ENCODE results near the gene CYBC1. TPM values are rescaled to one million over a fixed set of nuclear protein-coding genes. Genes with fewer than 3 reads are reported as not detected.

Gene CYBC1
- total and polyA plus RNA-seq, 9 of the 15 experiments (the other 6 are each of a cell fraction or from before 2014, with no cell fraction given) = 1.3 to 71.8 (median 49.9) TPM

DNA sequence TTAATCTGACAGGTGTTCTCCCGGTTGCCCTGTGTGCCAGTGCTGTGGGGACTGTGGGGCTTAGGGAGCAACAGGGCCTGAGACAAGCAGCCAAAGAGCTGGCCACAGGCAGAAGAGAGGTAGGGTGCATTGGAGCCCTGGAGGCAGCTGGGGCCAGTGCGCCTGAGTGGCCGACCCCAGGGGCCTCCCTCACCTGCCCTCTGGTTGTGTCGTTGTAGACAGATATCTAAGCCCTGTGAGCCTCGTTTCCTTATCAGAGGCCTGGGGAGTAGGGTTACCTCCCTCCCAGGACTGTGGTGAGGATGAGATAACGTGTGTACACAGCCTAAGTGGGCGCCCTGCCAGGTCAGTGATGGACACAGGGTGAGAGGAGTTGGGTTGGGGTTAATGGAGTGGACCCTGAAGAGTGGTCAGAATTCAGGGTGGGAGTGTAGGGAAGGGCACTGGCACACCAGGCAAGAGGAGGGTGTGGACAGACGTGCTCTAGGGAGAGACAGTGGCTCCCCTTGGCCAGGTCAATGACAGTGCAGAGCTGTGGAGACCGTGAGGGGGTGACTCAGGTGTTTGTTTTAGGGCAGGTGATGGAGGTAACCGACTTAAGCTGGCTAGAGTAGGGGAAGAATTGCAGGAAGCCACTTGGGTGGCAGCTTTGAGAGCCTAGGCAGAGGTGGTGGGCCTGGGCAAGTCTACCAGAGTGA lies 11.4 kb upstream of the CYBC1 start (continued):
- TF ChIP-seq USF1 (CRISPR knock-in tag; IDR thresholded peaks at IDR 0.05) (no peak), GMEB1 (CRISPR knock-in tag; IDR thresholded peaks at IDR 0.05) (no peak), ZNF121 (CRISPR knock-in tag; conservative IDR thresholded peaks at IDR 0.05) (no peak), ZBTB33 (CRISPR knock-in tag; IDR thresholded peaks at IDR 0.05) (no peak; the same call in 1 of the 2 replicates), TCF15 (CRISPR knock-in tag; IDR thresholded peaks at IDR 0.05) (no peak), TAF1 (IDR thresholded peaks at IDR 0.05; ENCODE audit: control insufficient read depth, extremely low read depth, insufficient read depth, low read length, severe bottlenecking) (peak; percentile 70), NELFE (IDR thresholded peaks at IDR 0.05; ENCODE audit: insufficient read depth, insufficient read length) (no peak), EGR1 (conservative IDR thresholded peaks at IDR 0.05) (0 out of 2 replicates have a peak, but pooled peaks have one; percentile 10), ELF4 (CRISPR knock-in tag; IDR thresholded peaks at IDR 0.05) (peak; percentile 89; the same call in 1 of the 2 replicates), EP300 (IDR thresholded peaks at IDR 0.05; ENCODE audit: low read length) (peak; percentile 98), ZC3H8 (IDR thresholded peaks at IDR 0.05) (no peak), IRF2 (CRISPR knock-in tag; IDR thresholded peaks at IDR 0.05) (no peak), NR2F6 (CRISPR knock-in tag; IDR thresholded peaks at IDR 0.05) (no peak), GTF2A2 (tag; IDR thresholded peaks at IDR 0.05) (no peak), CXXC5 (CRISPR knock-in tag; IDR thresholded peaks at IDR 0.05) (peak; percentile 98), MAFF (IDR thresholded peaks at IDR 0.05; ENCODE audit: low read length) (0 out of 2 replicates have a peak, but pooled peaks have one; percentile 40), JUNB (CRISPR knock-in tag; conservative IDR thresholded peaks at IDR 0.05) (no peak), CSDE1 (IDR thresholded peaks at IDR 0.05) (no peak), MCM2 (IDR thresholded peaks at IDR 0.05; ENCODE audit: low read depth) (no peak)
- TF ChIP-seq, protein P1, sequence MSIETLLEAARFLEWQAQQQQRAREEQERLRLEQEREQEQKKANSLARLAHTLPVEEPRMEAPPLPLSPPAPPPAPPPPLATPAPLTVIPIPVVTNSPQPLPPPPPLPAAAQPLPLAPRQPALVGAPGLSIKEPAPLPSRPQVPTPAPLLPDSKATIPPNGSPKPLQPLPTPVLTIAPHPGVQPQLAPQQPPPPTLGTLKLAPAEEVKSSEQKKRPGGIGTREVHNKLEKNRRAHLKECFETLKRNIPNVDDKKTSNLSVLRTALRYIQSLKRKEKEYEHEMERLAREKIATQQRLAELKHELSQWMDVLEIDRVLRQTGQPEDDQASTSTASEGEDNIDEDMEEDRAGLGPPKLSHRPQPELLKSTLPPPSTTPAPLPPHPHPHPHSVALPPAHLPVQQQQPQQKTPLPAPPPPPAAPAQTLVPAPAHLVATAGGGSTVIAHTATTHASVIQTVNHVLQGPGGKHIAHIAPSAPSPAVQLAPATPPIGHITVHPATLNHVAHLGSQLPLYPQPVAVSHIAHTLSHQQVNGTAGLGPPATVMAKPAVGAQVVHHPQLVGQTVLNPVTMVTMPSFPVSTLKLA (conservative IDR thresholded peaks at IDR 0.05) = peak in 1 of 2 experiments; percentile 82; a peak in 3 of 4 replicates
- TF ChIP-seq, protein P2, sequence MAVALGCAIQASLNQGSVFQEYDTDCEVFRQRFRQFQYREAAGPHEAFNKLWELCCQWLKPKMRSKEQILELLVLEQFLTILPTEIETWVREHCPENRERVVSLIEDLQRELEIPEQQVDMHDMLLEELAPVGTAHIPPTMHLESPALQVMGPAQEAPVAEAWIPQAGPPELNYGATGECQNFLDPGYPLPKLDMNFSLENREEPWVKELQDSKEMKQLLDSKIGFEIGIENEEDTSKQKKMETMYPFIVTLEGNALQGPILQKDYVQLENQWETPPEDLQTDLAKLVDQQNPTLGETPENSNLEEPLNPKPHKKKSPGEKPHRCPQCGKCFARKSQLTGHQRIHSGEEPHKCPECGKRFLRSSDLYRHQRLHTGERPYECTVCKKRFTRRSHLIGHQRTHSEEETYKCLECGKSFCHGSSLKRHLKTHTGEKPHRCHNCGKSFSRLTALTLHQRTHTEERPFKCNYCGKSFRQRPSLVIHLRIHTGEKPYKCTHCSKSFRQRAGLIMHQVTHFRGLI (CRISPR knock-in tag; IDR thresholded peaks at IDR 0.05) = peak; percentile 24; the same call in 1 of the 2 replicates

Measured in K562 (cell line).